Measurements from ENCODE around the gene CPZ.
A peak's percentile ranks its signal among the peaks of the same experiment; 100 is the strongest.

CPZ gene

DNA sequence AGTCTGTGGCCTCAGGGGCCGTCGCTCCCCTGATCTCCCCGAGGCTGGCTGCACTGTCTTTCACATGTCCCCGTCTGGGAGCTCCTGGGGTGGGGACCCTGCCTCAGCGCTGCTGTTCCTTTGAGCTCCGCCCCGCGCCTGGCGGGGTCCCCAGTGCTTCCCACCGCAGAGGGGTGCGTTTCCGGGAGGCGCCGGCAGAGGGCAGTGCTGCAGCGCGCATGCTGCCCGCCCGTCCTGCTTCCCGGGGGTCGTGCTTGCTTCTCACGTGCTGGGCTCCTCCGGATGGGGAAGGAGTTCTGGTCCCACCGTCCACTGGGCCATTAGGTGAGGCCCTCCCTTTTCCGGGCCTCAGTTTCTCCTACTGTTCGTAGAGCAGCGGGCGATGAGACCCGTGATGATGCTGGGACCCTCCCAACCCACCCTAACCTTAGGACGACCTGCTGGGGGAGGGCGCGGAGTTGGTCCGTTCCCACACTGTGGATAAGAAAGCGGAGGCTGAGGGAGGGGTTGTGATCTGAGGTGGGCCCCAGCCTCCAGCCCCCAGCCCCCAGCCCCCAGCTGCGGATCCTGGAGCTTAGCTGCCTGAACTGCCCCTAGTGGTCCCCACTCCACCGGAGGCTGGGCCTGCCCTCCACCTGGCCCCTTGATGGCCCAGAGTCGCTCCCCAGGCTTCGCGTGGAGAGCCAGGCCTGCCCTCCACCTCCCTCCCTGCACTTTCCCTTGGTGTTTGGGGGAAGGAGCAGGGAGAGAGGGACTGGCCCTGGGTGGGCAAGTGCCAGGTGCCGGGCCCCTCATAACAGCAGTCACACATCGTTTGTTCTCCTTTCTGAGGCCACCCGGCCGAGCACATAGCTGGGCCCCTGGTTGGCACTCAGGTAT lies 15.3 kb downstream of the CPZ start (continued):
- TF ChIP-seq, protein P1, sequence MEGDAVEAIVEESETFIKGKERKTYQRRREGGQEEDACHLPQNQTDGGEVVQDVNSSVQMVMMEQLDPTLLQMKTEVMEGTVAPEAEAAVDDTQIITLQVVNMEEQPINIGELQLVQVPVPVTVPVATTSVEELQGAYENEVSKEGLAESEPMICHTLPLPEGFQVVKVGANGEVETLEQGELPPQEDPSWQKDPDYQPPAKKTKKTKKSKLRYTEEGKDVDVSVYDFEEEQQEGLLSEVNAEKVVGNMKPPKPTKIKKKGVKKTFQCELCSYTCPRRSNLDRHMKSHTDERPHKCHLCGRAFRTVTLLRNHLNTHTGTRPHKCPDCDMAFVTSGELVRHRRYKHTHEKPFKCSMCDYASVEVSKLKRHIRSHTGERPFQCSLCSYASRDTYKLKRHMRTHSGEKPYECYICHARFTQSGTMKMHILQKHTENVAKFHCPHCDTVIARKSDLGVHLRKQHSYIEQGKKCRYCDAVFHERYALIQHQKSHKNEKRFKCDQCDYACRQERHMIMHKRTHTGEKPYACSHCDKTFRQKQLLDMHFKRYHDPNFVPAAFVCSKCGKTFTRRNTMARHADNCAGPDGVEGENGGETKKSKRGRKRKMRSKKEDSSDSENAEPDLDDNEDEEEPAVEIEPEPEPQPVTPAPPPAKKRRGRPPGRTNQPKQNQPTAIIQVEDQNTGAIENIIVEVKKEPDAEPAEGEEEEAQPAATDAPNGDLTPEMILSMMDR (tag by site-specific recombination; IDR thresholded peaks at IDR 0.05) = peak; percentile 76
- TF ChIP-seq ZNF121 (tag by site-specific recombination; IDR thresholded peaks at IDR 0.05) (no peak), GLIS2 (tag by site-specific recombination; IDR thresholded peaks at IDR 0.05) (no peak; the same call in 1 of the 2 replicates), ZNF23 (tag by site-specific recombination; IDR thresholded peaks at IDR 0.05; ENCODE audit: borderline replicate concordance) (no peak), ZNF654 (tag by site-specific recombination; IDR thresholded peaks at IDR 0.05; ENCODE audit: low read depth) (peak; percentile 52), ZNF473 (tag by site-specific recombination; IDR thresholded peaks at IDR 0.05) (no peak), KLF9 (tag by site-specific recombination; IDR thresholded peaks at IDR 0.05; ENCODE audit: low read depth) (no peak), ZBTB21 (tag by site-specific recombination; IDR thresholded peaks at IDR 0.05) (no peak), SCRT1 (tag by site-specific recombination; IDR thresholded peaks at IDR 0.05; ENCODE audit: borderline replicate concordance) (no peak), ZIC2 (tag by site-specific recombination; IDR thresholded peaks at IDR 0.05) (peak; percentile 47; the same call in 1 of the 2 replicates), SP2 (tag by site-specific recombination; IDR thresholded peaks at IDR 0.05) (no peak), ZNF394 (tag by site-specific recombination; IDR thresholded peaks at IDR 0.05; ENCODE audit: borderline replicate concordance) (no peak), ZNF169 (tag by site-specific recombination; IDR thresholded peaks at IDR 0.05) (no peak), ZNF600 (tag by site-specific recombination; IDR thresholded peaks at IDR 0.05) (no peak), ZNF114 (tag by site-specific recombination; IDR thresholded peaks at IDR 0.05) (no peak), ZNF561 (tag by site-specific recombination; IDR thresholded peaks at IDR 0.05; ENCODE audit: borderline replicate concordance) (no peak), ZBTB7A (tag by site-specific recombination; IDR thresholded peaks at IDR 0.05; ENCODE audit: low read depth) (peak; percentile 75), ZSCAN30 (tag by site-specific recombination; IDR thresholded peaks at IDR 0.05) (no peak), ZNF404 (tag by site-specific recombination; IDR thresholded peaks at IDR 0.05) (no peak), ZNF302 (tag by site-specific recombination; IDR thresholded peaks at IDR 0.05; ENCODE audit: low read depth) (no peak), SCRT2 (tag by site-specific recombination; IDR thresholded peaks at IDR 0.05) (no peak)
- TF ChIP-seq, protein P2, sequence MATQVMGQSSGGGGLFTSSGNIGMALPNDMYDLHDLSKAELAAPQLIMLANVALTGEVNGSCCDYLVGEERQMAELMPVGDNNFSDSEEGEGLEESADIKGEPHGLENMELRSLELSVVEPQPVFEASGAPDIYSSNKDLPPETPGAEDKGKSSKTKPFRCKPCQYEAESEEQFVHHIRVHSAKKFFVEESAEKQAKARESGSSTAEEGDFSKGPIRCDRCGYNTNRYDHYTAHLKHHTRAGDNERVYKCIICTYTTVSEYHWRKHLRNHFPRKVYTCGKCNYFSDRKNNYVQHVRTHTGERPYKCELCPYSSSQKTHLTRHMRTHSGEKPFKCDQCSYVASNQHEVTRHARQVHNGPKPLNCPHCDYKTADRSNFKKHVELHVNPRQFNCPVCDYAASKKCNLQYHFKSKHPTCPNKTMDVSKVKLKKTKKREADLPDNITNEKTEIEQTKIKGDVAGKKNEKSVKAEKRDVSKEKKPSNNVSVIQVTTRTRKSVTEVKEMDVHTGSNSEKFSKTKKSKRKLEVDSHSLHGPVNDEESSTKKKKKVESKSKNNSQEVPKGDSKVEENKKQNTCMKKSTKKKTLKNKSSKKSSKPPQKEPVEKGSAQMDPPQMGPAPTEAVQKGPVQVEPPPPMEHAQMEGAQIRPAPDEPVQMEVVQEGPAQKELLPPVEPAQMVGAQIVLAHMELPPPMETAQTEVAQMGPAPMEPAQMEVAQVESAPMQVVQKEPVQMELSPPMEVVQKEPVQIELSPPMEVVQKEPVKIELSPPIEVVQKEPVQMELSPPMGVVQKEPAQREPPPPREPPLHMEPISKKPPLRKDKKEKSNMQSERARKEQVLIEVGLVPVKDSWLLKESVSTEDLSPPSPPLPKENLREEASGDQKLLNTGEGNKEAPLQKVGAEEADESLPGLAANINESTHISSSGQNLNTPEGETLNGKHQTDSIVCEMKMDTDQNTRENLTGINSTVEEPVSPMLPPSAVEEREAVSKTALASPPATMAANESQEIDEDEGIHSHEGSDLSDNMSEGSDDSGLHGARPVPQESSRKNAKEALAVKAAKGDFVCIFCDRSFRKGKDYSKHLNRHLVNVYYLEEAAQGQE (tag by site-specific recombination; IDR thresholded peaks at IDR 0.05) = no peak
- TF ChIP-seq, protein P3, sequence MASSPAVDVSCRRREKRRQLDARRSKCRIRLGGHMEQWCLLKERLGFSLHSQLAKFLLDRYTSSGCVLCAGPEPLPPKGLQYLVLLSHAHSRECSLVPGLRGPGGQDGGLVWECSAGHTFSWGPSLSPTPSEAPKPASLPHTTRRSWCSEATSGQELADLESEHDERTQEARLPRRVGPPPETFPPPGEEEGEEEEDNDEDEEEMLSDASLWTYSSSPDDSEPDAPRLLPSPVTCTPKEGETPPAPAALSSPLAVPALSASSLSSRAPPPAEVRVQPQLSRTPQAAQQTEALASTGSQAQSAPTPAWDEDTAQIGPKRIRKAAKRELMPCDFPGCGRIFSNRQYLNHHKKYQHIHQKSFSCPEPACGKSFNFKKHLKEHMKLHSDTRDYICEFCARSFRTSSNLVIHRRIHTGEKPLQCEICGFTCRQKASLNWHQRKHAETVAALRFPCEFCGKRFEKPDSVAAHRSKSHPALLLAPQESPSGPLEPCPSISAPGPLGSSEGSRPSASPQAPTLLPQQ (tag by site-specific recombination; IDR thresholded peaks at IDR 0.05) = no peak
- TF ChIP-seq, protein P4, sequence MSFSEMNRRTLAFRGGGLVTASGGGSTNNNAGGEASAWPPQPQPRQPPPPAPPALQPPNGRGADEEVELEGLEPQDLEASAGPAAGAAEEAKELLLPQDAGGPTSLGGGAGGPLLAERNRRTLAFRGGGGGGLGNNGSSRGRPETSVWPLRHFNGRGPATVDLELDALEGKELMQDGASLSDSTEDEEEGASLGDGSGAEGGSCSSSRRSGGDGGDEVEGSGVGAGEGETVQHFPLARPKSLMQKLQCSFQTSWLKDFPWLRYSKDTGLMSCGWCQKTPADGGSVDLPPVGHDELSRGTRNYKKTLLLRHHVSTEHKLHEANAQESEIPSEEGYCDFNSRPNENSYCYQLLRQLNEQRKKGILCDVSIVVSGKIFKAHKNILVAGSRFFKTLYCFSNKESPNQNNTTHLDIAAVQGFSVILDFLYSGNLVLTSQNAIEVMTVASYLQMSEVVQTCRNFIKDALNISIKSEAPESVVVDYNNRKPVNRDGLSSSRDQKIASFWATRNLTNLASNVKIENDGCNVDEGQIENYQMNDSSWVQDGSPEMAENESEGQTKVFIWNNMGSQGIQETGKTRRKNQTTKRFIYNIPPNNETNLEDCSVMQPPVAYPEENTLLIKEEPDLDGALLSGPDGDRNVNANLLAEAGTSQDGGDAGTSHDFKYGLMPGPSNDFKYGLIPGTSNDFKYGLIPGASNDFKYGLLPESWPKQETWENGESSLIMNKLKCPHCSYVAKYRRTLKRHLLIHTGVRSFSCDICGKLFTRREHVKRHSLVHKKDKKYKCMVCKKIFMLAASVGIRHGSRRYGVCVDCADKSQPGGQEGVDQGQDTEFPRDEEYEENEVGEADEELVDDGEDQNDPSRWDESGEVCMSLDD (tag by site-specific recombination; IDR thresholded peaks at IDR 0.05) = no peak
- TF ChIP-seq, protein P5, sequence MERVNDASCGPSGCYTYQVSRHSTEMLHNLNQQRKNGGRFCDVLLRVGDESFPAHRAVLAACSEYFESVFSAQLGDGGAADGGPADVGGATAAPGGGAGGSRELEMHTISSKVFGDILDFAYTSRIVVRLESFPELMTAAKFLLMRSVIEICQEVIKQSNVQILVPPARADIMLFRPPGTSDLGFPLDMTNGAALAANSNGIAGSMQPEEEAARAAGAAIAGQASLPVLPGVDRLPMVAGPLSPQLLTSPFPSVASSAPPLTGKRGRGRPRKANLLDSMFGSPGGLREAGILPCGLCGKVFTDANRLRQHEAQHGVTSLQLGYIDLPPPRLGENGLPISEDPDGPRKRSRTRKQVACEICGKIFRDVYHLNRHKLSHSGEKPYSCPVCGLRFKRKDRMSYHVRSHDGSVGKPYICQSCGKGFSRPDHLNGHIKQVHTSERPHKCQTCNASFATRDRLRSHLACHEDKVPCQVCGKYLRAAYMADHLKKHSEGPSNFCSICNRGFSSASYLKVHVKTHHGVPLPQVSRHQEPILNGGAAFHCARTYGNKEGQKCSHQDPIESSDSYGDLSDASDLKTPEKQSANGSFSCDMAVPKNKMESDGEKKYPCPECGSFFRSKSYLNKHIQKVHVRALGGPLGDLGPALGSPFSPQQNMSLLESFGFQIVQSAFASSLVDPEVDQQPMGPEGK (tag by site-specific recombination; IDR thresholded peaks at IDR 0.05) = peak; percentile 35; the same call in 1 of the 2 replicates
- TF ChIP-seq, protein P6, sequence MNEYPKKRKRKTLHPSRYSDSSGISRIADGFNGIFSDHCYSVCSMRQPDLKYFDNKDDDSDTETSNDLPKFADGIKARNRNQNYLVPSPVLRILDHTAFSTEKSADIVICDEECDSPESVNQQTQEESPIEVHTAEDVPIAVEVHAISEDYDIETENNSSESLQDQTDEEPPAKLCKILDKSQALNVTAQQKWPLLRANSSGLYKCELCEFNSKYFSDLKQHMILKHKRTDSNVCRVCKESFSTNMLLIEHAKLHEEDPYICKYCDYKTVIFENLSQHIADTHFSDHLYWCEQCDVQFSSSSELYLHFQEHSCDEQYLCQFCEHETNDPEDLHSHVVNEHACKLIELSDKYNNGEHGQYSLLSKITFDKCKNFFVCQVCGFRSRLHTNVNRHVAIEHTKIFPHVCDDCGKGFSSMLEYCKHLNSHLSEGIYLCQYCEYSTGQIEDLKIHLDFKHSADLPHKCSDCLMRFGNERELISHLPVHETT (tag by site-specific recombination; IDR thresholded peaks at IDR 0.05) = no peak

All from HEK293 (cell line).